ENCODE measurements around the gene PTPN3.

Gene PTPN3

GRCh38 chr9:109477258-109478050 lies 20.7 kb downstream of the PTPN3 start:
- Histone ChIP-seq H3K4me1 (ENCODE audit: insufficient read depth, low read length) (peaks cover 6% of the 10 kb centered on the region; the same call in 1 of the 2 replicates), H3K36me3 (ENCODE audit: insufficient read depth, low read length) (no peaks in the 10 kb centered on the region), H3K9ac (ENCODE audit: low read depth, low read length) (no peak overlapping the region), H3K9me3 (ENCODE audit: control insufficient read depth, insufficient read depth, low read length) (no peaks in the 10 kb centered on the region)

- no peaks in the 10 kb centered on the region for H3K36me3 ChIP-seq (ENCODE audit: insufficient read depth, low read length)
- H3K9ac ChIP-seq (ENCODE audit: low read depth, low read length) = no peak overlapping the region
- H3K4me1 ChIP-seq (ENCODE audit: insufficient read depth, low read length) = peaks cover 6% of the 10 kb centered on the region; the same call in 1 of the 2 replicates
- H3K9me3 ChIP-seq (ENCODE audit: control insufficient read depth, insufficient read depth, low read length) = no peaks in the 10 kb centered on the region
These were observed 21.4 kb downstream of the PTPN3 start for GRCh38 chr9:109476642-109477257.

- H3K9ac ChIP-seq (ENCODE audit: low read depth, low read length) = no peak overlapping the region
- peaks cover 6% of the 10 kb centered on the region; the same call in 1 of the 2 replicates for H3K4me1 ChIP-seq (ENCODE audit: insufficient read depth, low read length)
- no peaks in the 10 kb centered on the region for H3K36me3 ChIP-seq (ENCODE audit: insufficient read depth, low read length)
- no peaks in the 10 kb centered on the region for H3K9me3 ChIP-seq (ENCODE audit: control insufficient read depth, insufficient read depth, low read length)
These were observed 22.6 kb downstream of the PTPN3 start for GRCh38 chr9:109475526-109475925.

- no peak overlapping the region for H3K9ac ChIP-seq (ENCODE audit: low read depth, low read length)
- H3K9me3 ChIP-seq (ENCODE audit: control insufficient read depth, insufficient read depth, low read length) = no peaks in the 10 kb centered on the region
- no peaks in the 10 kb centered on the region for H3K36me3 ChIP-seq (ENCODE audit: insufficient read depth, low read length)
- H3K4me1 ChIP-seq (ENCODE audit: insufficient read depth, low read length) = peaks cover 6% of the 10 kb centered on the region; the same call in 1 of the 2 replicates
These were observed 23.2 kb downstream of the PTPN3 start for GRCh38 chr9:109474944-109475343.

- H3K9me3 ChIP-seq (ENCODE audit: control insufficient read depth, insufficient read depth, low read length) = no peaks in the 10 kb centered on the region
These were observed 23.9 kb downstream of the PTPN3 start for GRCh38 chr9:109474170-109474569.

GRCh38 chr9:109473329-109473728 lies 24.8 kb downstream of the PTPN3 start:
- Histone ChIP-seq H3K9me3 (ENCODE audit: control insufficient read depth, insufficient read depth, low read length) (no peaks in the 10 kb centered on the region), H3K4me1 (ENCODE audit: insufficient read depth, low read length) (peaks cover 6% of the 10 kb centered on the region; the same call in 1 of the 2 replicates), H3K9ac (ENCODE audit: low read depth, low read length) (no peak overlapping the region), H3K36me3 (ENCODE audit: insufficient read depth, low read length) (no peaks in the 10 kb centered on the region)

More at GRCh38 chr9:109474170-109474569, 23.9 kb downstream of the PTPN3 start:
- H3K9ac ChIP-seq (ENCODE audit: low read depth, low read length) = no peak overlapping the region
- H3K36me3 ChIP-seq (ENCODE audit: insufficient read depth, low read length) = no peaks in the 10 kb centered on the region
- H3K4me1 ChIP-seq (ENCODE audit: insufficient read depth, low read length) = peaks cover 6% of the 10 kb centered on the region; the same call in 1 of the 2 replicates

GRCh38 chr9:109471475-109472393 lies 26.4 kb downstream of the PTPN3 start:
- Histone ChIP-seq H3K4me1 (ENCODE audit: insufficient read depth, low read length) (no peaks in the 10 kb centered on the region), H3K36me3 (ENCODE audit: insufficient read depth, low read length) (no peaks in the 10 kb centered on the region), H3K9me3 (ENCODE audit: control insufficient read depth, insufficient read depth, low read length) (no peaks in the 10 kb centered on the region), H3K9ac (ENCODE audit: low read depth, low read length) (no peak overlapping the region)

GRCh38 chr9:109469646-109470358 lies 28.3 kb downstream of the PTPN3 start:
- H3K4me1 ChIP-seq (ENCODE audit: insufficient read depth, low read length) = no peaks in the 10 kb centered on the region
- no peak overlapping the region for H3K9ac ChIP-seq (ENCODE audit: low read depth, low read length)

GRCh38 chr9:109468927-109469326 lies 29.2 kb downstream of the PTPN3 start:
- H3K9ac ChIP-seq (ENCODE audit: low read depth, low read length) = no peak overlapping the region
- H3K9me3 ChIP-seq (ENCODE audit: control insufficient read depth, insufficient read depth, low read length) = no peaks in the 10 kb centered on the region
- H3K4me1 ChIP-seq (ENCODE audit: insufficient read depth, low read length) = 0 out of 2 replicates have a peak, but pooled peaks cover 2% of the 10 kb centered on the region
- no peaks in the 10 kb centered on the region for H3K36me3 ChIP-seq (ENCODE audit: insufficient read depth, low read length)

More at GRCh38 chr9:109469646-109470358, 28.3 kb downstream of the PTPN3 start:
- no peaks in the 10 kb centered on the region for H3K36me3 ChIP-seq (ENCODE audit: insufficient read depth, low read length)
- no peaks in the 10 kb centered on the region for H3K9me3 ChIP-seq (ENCODE audit: control insufficient read depth, insufficient read depth, low read length)

GRCh38 chr9:109467936-109468335 lies 30.2 kb downstream of the PTPN3 start:
- no peaks in the 10 kb centered on the region for H3K9me3 ChIP-seq (ENCODE audit: control insufficient read depth, insufficient read depth, low read length)
- 0 out of 2 replicates have a peak, but pooled peaks cover 4% of the 10 kb centered on the region for H3K4me1 ChIP-seq (ENCODE audit: insufficient read depth, low read length)
- no peaks in the 10 kb centered on the region for H3K36me3 ChIP-seq (ENCODE audit: insufficient read depth, low read length)
- no peak overlapping the region for H3K9ac ChIP-seq (ENCODE audit: low read depth, low read length)

- H3K4me1 ChIP-seq (ENCODE audit: insufficient read depth, low read length) = 0 out of 2 replicates have a peak, but pooled peaks cover 4% of the 10 kb centered on the region
- H3K9me3 ChIP-seq (ENCODE audit: control insufficient read depth, insufficient read depth, low read length) = no peaks in the 10 kb centered on the region
- no peak overlapping the region for H3K9ac ChIP-seq (ENCODE audit: low read depth, low read length)
- H3K36me3 ChIP-seq (ENCODE audit: insufficient read depth, low read length) = no peaks in the 10 kb centered on the region; the same call in 1 of the 2 replicates
These were observed 31.2 kb downstream of the PTPN3 start for GRCh38 chr9:109466623-109467590.

GRCh38 chr9:109463924-109464625 lies 34.0 kb downstream of the PTPN3 start:
- Histone ChIP-seq H3K9ac (ENCODE audit: low read depth, low read length) (no peak overlapping the region), H3K9me3 (ENCODE audit: control insufficient read depth, insufficient read depth, low read length) (no peaks in the 10 kb centered on the region), H3K36me3 (ENCODE audit: insufficient read depth, low read length) (no peaks in the 10 kb centered on the region; the same call in 1 of the 2 replicates), H3K4me1 (ENCODE audit: insufficient read depth, low read length) (0 out of 2 replicates have a peak, but pooled peaks cover 4% of the 10 kb centered on the region)

Measured in ES-I3 (cell line).